ENCODE measurements around the gene THAP7. TPM values are rescaled to one million over a fixed set of nuclear protein-coding genes. Genes with fewer than 3 reads are reported as not detected.

The THAP7 gene
- total RNA-seq, 4 donors from 2014 or later: 46.9 to 71.8 (median 49.3) TPM

DNA sequence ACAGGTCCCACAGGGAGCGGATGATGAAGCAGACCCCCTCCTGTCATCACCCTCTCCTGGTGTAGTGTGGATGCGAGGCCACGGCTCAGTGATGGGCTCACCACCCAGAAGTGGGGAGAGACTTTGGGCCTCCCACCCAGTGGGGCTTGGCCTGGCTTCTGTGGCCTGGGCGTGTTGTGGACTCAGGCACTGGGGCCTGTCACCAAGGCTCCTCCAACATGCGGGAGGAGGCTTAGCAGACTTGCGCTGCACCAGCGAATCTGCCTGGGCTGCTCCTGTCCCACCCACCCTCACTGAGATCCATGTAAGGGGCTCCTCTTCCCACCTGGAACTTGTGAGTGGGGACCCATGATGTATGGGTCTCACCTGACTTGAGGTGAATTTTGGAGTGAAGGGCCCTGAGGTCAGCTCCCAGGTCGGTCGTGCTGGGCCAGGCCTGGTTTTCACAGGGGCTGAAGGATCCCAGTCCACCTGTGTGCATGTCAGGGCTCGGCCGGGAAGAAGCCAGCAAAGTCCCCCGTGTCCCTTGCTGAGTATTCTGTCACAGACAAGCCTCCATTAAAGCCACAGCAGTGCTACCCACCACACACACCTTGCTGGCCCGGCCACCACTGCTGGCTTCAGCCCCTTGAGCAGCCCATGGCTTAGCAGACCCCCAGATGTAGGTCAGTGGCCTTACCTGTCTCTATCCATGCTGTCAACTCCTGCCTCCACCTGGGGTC is 4.2 kb downstream of the THAP7 start:
- peaks cover 2 to 80% (median 9%) of the 10 kb centered on the region in 3 donors for H3K36me3 ChIP-seq
- WGBS, 2 donors: 70 to 75% methylated on average over 9 to 12 of the region's 13 CpGs
- no peak overlapping the region for H3K4me3 ChIP-seq
- no peak for TF ChIP-seq CTCF (IDR thresholded peaks at IDR 0.05)
- TF ChIP-seq POLR2A (IDR thresholded peaks at IDR 0.05): no peak
- no peak for TF ChIP-seq EP300 (IDR thresholded peaks at IDR 0.05)
- H3K9me3 ChIP-seq: no peaks in the 10 kb centered on the region
- no peak for DNase-seq (ENCODE audit: low spot score in 2 of 2)
- H3K27ac ChIP-seq: no peak overlapping the region
- H3K27me3 ChIP-seq: no peaks in the 10 kb centered on the region
- peaks cover 0 to 26% (median 16%) of the 10 kb centered on the region in 4 donors for H3K4me1 ChIP-seq

DNA sequence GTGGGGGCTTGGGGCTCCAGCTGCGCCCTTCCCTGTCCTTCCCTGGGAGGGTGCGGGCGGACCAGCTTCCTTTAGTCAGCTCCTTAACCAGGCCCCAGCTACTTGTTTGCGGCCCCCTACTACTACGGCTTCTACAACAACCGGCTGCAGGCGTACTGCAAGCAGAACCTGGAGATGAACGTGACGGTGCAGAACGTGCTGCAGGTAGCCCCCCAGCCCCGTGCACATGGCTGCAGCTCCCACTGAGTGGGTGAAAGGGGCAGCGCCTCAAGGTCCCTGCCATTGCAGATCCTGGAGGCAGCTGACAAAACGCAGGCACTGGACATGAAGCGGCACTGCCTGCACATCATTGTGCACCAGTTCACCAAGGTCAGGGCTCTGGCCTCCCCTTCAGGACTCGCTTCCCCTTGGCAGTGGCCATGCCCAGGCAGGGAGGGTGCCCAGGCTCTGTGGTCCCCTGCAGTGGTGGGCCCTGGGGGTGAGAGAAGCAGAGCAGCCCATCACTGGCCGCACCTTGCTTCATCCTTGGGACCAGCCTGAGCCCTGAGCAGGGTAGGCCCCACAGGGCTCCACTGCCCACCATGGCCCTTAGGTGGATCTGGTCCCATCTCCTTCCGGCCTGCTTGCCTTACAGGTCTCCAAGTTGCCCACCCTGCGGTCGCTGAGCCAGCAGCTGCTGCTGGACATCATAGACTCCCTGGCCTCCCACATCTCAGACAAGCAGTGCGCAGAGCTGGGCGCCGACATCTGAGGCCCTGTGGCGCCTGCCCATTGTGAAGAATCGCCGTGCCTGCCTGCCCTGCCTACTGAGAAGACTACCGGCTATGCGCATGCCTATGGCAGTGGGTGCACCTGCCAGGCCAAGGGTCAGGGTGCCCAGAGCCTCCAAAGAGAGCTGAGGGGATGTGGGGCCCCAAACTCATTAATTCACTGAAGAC is 5.1 kb downstream of the THAP7 start:
- DNase-seq (ENCODE audit: low spot score in 2 of 2): no peak
- Histone ChIP-seq H3K4me1 (peaks cover 0 to 24% (median 16%) of the 10 kb centered on the region in 4 donors), H3K27ac (no peak overlapping the region), H3K4me3 (no peak overlapping the region), H3K9me3 (no peaks in the 10 kb centered on the region), H3K36me3 (peaks cover 3 to 88% (median 9%) of the 10 kb centered on the region in 3 donors), H3K27me3 (no peaks in the 10 kb centered on the region)
- TF ChIP-seq EP300 (IDR thresholded peaks at IDR 0.05) (no peak), POLR2A (IDR thresholded peaks at IDR 0.05) (no peak), CTCF (IDR thresholded peaks at IDR 0.05) (no peak)
- 79 to 83% methylated on average over 9 to 21 of the region's 27 CpGs for WGBS, 2 donors

DNA sequence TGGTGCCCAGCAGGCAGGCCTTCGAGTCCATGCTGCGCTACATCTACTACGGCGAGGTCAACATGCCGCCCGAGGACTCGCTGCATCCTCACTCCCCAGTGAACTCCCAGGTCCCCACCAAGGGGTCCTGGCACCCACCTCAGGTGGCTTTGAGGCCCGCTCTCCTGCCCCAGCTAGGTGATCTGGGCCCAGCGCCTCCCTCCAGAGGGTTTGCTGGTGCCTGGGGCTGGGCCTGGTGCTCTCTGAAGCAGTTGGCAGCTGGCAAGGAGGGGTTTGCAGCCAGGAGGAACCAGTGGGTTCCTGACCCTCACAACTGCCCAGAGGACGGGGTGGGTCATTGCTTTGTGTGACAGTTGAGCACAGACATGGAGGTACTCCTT is 5.9 kb downstream of the THAP7 start:
- no peaks in the 10 kb centered on the region for H3K9me3 ChIP-seq
- TF ChIP-seq CTCF (IDR thresholded peaks at IDR 0.05) (no peak), POLR2A (IDR thresholded peaks at IDR 0.05) (no peak), EP300 (IDR thresholded peaks at IDR 0.05) (no peak)
- peaks cover 3 to 97% (median 12%) of the 10 kb centered on the region in 3 donors for H3K36me3 ChIP-seq
- no peak overlapping the region for H3K4me3 ChIP-seq
- WGBS, 2 donors: 83 to 92% methylated on average over 7 to 10 of the region's 10 CpGs
- H3K27ac ChIP-seq: no peak overlapping the region
- DNase-seq (ENCODE audit: low spot score in 2 of 2): no peak
- no peaks in the 10 kb centered on the region for H3K27me3 ChIP-seq
- H3K4me1 ChIP-seq: peaks cover 0 to 22% (median 15%) of the 10 kb centered on the region in 4 donors

GRCh38 chr22:20995329-20996030 is 6.4 kb downstream of the THAP7 start:
- 87% methylated on average over 15 to 23 of the region's 23 CpGs for WGBS, 2 donors
- H3K9me3 ChIP-seq: no peaks in the 10 kb centered on the region
- no peak for TF ChIP-seq CTCF (IDR thresholded peaks at IDR 0.05)
- no peak for TF ChIP-seq POLR2A (IDR thresholded peaks at IDR 0.05)
- TF ChIP-seq EP300 (IDR thresholded peaks at IDR 0.05): no peak
- no peak for DNase-seq (ENCODE audit: low spot score in 2 of 2)
- H3K4me1 ChIP-seq: peaks cover 0 to 17% (median 9%) of the 10 kb centered on the region in 4 donors
- no peak overlapping the region for H3K27ac ChIP-seq
- no peaks in the 10 kb centered on the region for H3K27me3 ChIP-seq
- H3K36me3 ChIP-seq: peaks cover 3 to 100% (median 12%) of the 10 kb centered on the region in 3 donors
- no peak overlapping the region for H3K4me3 ChIP-seq

All from tibial nerve (tissue), 4 donors.